ENCODE results near the gene HAND1. TPM values are rescaled to one million over a fixed set of nuclear protein-coding genes. Genes with fewer than 3 reads are reported as not detected.

The HAND1 gene
- total RNA-seq, 4 donors from 2014 or later = not detected

- H3K27ac ChIP-seq = no peak overlapping the region
- no peaks in the 10 kb centered on the region for H3K4me1 ChIP-seq
- H3K4me3 ChIP-seq = no peak overlapping the region
- peaks cover 0 to 8% of the 10 kb centered on the region in 2 donors for H3K27me3 ChIP-seq
- 54 to 59% methylated on average over 2 of the region's 2 CpGs for WGBS, 2 donors
- DNase-seq (ENCODE audit: low spot score in 2 of 2) = no peak
- TF ChIP-seq EP300 (IDR thresholded peaks at IDR 0.05) (no peak), CTCF (IDR thresholded peaks at IDR 0.05) (no peak), POLR2A (IDR thresholded peaks at IDR 0.05) (no peak)
- H3K36me3 ChIP-seq = no peaks in the 10 kb centered on the region
- no peaks in the 10 kb centered on the region for H3K9me3 ChIP-seq
Measured at GRCh38 chr5:154501566-154501965, 23.5 kb upstream of the HAND1 start.

- TF ChIP-seq EP300 (IDR thresholded peaks at IDR 0.05) (no peak), POLR2A (IDR thresholded peaks at IDR 0.05) (no peak), CTCF (IDR thresholded peaks at IDR 0.05) (no peak)
- H3K36me3 ChIP-seq = no peaks in the 10 kb centered on the region
- DNase-seq (ENCODE audit: low spot score in 2 of 2) = no peak
- peaks cover 0 to 27% of the 10 kb centered on the region in 2 donors for H3K27me3 ChIP-seq
- no peak overlapping the region for H3K4me3 ChIP-seq
- no peak overlapping the region for H3K27ac ChIP-seq
- no peaks in the 10 kb centered on the region for H3K4me1 ChIP-seq
- H3K9me3 ChIP-seq = no peaks in the 10 kb centered on the region
- WGBS, 2 donors = 85 to 91% methylated on average over 2 of the region's 2 CpGs
Measured at GRCh38 chr5:154498994-154499393, 21.0 kb upstream of the HAND1 start.

GRCh38 chr5:154498591-154498990, 20.6 kb upstream of the HAND1 start:
- Histone ChIP-seq H3K4me1 (no peaks in the 10 kb centered on the region), H3K4me3 (no peak overlapping the region), H3K27ac (no peak overlapping the region), H3K9me3 (no peaks in the 10 kb centered on the region), H3K27me3 (peaks cover 0 to 31% of the 10 kb centered on the region in 2 donors), H3K36me3 (no peaks in the 10 kb centered on the region)
- WGBS, 2 donors = 58 to 71% methylated on average over 1 of the region's 1 CpG
- DNase-seq (ENCODE audit: low spot score in 2 of 2) = no peak
- TF ChIP-seq CTCF (IDR thresholded peaks at IDR 0.05) (no peak), EP300 (IDR thresholded peaks at IDR 0.05) (no peak), POLR2A (IDR thresholded peaks at IDR 0.05) (no peak)

GRCh38 chr5:154494036-154494435, 16.0 kb upstream of the HAND1 start:
- 79 to 82% methylated on average over 4 of the region's 4 CpGs for WGBS, 2 donors
- no peak overlapping the region for H3K27ac ChIP-seq
- H3K4me1 ChIP-seq = no peaks in the 10 kb centered on the region
- H3K27me3 ChIP-seq = peaks cover 0 to 75% of the 10 kb centered on the region in 2 donors
- H3K36me3 ChIP-seq = no peaks in the 10 kb centered on the region
- TF ChIP-seq CTCF (IDR thresholded peaks at IDR 0.05) (no peak), EP300 (IDR thresholded peaks at IDR 0.05) (no peak), POLR2A (IDR thresholded peaks at IDR 0.05) (no peak)
- no peak for DNase-seq (ENCODE audit: low spot score in 2 of 2)
- H3K9me3 ChIP-seq = no peaks in the 10 kb centered on the region
- H3K4me3 ChIP-seq = no peak overlapping the region

- Histone ChIP-seq H3K9me3 (no peaks in the 10 kb centered on the region), H3K4me1 (no peaks in the 10 kb centered on the region), H3K27ac (no peak overlapping the region), H3K36me3 (no peaks in the 10 kb centered on the region), H3K27me3 (peaks cover 0 to 82% of the 10 kb centered on the region in 2 donors), H3K4me3 (no peak overlapping the region)
- no peak for DNase-seq (ENCODE audit: low spot score in 2 of 2)
- WGBS, 2 donors = 45 to 52% methylated on average over 15 of the region's 29 CpGs
- TF ChIP-seq POLR2A (IDR thresholded peaks at IDR 0.05) (no peak), EP300 (IDR thresholded peaks at IDR 0.05) (no peak), CTCF (IDR thresholded peaks at IDR 0.05) (no peak)
Measured at GRCh38 chr5:154493274-154493673, 15.2 kb upstream of the HAND1 start.
